GM12892 (cell line): ENCODE data around the gene MYO1E. TPM values are rescaled to one million over a fixed set of nuclear protein-coding genes. Genes with fewer than 3 reads are reported as not detected.
"Not testable (repeated sequence)": the region's sequence is repeated elsewhere in the genome, so short reads cannot be mapped to it uniquely, and the experiment has no call there.

ENCODE experiments used
- DNase-seq: peaks from one replicate; pipeline ENCODE4 v3.0.0; 2011; ENCODE audit not compliant: insufficient read length
- FAIRE-seq: peaks from 2 replicates; lab custom pipeline; 2011; peaks lifted over from hg19 to GRCh38; lab: Jason Lieb, UNC
- POLR2A ChIP-seq: IDR thresholded peaks from 2 replicates; pipeline ENCODE4 v1.6.1; 2011; ENCODE audit warnings: low read depth, low read length, control low read depth
- POLR2AphosphoS5 ChIP-seq: IDR thresholded peaks from 2 replicates; pipeline ENCODE4 v1.6.1; 2011; ENCODE audit warnings: low read depth, low read length, control low read depth
- TAF1 ChIP-seq: IDR thresholded peaks from 2 replicates; pipeline ENCODE4 v1.6.1; 2011; ENCODE audit warnings: low read depth, mild to moderate bottlenecking, control low read depth, low read length, borderline replicate concordance
- polyA plus RNA-seq: library from polyadenylated mRNA; unstranded; fragments of >200 nt; gene quantifications from one replicate; pipeline ENCODE4 v1.2.1, GENCODE V29; 2012; ENCODE audit warnings: missing spikeins, inconsistent platforms; ENCODE audit not compliant: missing spikeins

The MYO1E gene
- 102 TPM for polyA plus RNA-seq

DNA sequence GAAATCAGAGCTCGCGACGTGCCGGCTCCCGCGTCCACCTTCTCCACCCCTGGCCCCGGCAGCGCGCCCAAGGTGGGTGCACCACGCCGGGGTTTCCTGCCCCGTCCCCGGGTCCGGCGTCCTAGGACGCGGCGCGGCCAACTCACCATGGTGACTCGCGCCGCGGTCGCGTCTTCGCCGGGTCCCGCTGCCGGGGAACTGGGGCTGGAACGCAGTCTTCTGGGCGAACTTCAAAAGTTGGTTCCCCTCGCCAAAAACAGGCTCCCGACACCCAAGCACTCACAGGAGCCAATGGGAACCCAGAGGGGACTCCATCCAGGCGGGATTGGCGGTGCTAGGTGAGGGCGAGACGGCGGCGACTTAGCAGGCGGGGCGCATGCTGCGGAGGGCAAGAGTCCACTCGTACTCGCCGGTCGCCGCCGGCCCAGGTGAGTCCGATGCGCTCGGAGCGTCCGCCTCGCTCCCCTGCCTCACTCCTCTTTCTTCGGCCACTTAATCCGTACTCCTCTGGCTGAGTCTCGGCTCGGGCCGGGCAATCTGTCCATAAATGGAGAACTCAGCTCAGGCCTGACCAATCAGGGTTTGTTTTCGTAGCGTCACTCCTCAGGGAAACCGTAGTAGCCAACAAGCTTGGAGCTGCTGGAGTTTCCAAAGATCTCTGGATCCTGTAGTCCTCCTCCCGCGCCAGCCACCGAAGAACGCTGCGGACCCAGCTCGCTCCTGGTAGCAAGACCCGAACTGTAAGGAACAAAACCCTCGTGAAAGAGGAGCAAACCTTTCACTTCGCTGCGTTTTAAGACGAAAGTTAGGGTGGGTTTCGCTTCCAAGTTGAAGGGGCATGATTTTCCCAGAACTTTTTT, at the start of gene MYO1E:
Gene MYO1E (minus strand): TSS at position 520 of the 860 bp plus-strand sequence. CDS start 371 bp downstream, at position 149.
- peak; percentile 86 for FAIRE-seq
- peak; percentile 53 for DNase-seq
- TF ChIP-seq POLR2A (peak; percentile 95), TAF1 (no peak), POLR2AphosphoS5 (peak; percentile 90)

- no peak for TF ChIP-seq POLR2A
- TF ChIP-seq TAF1, result no peak
- no peak for TF ChIP-seq POLR2AphosphoS5
- FAIRE-seq (no peak), DNase-seq (no peak)
These were observed 48.4 kb upstream of the MYO1E start for GRCh38 chr15:59420986-59421618.

GRCh38 chr15:59420108-59420507, 47.4 kb upstream of the MYO1E start:
- FAIRE-seq, result peak; percentile 87
- TF ChIP-seq POLR2AphosphoS5 (no peak), TAF1 (no peak), POLR2A (no peak)

DNA sequence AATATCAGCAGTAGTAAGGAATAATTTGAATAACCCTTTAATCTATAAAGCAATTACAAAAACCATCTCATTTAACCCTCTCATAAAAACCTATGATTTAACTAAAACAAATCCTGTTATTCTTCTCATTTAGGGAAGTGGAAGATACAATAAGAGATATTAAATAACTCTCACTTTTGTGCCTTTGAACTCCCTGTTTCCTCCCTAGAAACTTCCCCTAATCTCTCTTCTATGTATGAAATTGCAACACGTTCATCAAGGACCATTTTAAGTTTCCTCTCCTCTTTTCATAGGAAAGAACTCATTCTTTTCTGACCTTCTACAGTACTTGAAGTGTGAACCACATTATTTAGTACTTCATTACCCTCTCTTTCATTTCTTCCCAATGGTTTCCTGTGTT, 46.5 kb upstream of the MYO1E start:
- TF ChIP-seq TAF1, result no peak
- no peak for TF ChIP-seq POLR2AphosphoS5
- no peak for TF ChIP-seq POLR2A
- no peak for FAIRE-seq
- DNase-seq, result no peak

More at GRCh38 chr15:59420108-59420507, 47.4 kb upstream of the MYO1E start:
- DNase-seq, result no peak

- TF ChIP-seq POLR2AphosphoS5, result no peak
- no peak for TF ChIP-seq TAF1
- no peak for TF ChIP-seq POLR2A
- DNase-seq (no peak), FAIRE-seq (no peak)
These were observed 44.1 kb upstream of the MYO1E start for GRCh38 chr15:59416816-59417215.

GRCh38 chr15:59413577-59413976, 40.9 kb upstream of the MYO1E start:
- peak; percentile 70 for FAIRE-seq
- no peak for DNase-seq
- TF ChIP-seq POLR2A (no peak), TAF1 (no peak), POLR2AphosphoS5 (no peak)

DNA sequence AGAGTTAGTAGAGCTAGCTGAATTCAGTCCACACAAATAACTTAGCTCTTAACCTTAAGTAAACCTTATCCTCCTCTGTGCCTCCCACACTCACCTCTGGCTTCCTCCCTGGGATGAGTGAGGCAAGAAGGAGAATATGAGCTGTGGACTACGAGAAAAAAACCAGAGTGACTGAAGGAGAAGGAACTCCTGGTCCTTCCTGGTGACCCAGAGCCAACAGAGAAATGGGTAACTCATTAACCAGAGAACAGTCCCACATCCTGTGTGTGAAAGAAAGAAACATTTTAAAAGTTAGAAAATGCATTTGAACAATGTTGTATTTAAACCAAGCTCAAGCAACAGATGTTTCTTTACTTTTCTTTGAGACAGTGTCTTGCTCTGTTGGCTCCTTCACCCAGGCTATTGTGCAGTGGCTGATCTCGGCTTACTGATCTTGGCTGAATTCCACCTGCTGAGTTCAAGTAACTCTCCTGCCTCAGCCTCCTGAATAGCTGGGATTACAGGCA, 37.8 kb upstream of the MYO1E start:
- TF ChIP-seq POLR2A (no peak), POLR2AphosphoS5 (no peak), TAF1 (no peak)
- peak; percentile 27 for FAIRE-seq
- no peak for DNase-seq

DNA sequence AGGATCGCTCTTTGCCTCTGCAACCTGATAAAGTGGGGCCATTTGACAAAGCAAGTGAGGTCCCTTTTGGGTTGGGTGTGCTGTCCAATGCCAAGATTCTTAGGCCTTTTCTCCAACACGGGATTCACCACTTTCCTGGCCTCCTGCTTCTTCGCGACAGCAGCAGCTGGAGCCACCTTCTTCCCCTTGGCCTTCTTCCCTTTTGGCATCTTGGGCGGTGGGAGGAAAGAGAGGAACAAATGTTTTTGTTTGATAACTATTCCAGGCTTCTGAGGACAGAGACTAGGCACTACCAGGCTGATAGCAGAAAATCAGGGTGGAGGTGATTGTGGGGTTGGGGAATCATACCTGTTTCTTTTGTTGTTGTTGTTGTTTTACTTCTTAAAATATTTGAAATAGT, 35.3 kb upstream of the MYO1E start:
- FAIRE-seq (no peak), DNase-seq (no peak)
- no peak for TF ChIP-seq TAF1
- no peak for TF ChIP-seq POLR2A
- TF ChIP-seq POLR2AphosphoS5, result no peak

- DNase-seq (no peak), FAIRE-seq (peak; percentile 46)
- no peak for TF ChIP-seq TAF1
- no peak for TF ChIP-seq POLR2A
- no peak for TF ChIP-seq POLR2AphosphoS5
These were observed 33.8 kb upstream of the MYO1E start for GRCh38 chr15:59406446-59406845.

GRCh38 chr15:59405079-59405478, 32.4 kb upstream of the MYO1E start:
- no peak for TF ChIP-seq POLR2A
- no peak for TF ChIP-seq TAF1
- TF ChIP-seq POLR2AphosphoS5, result no peak
- DNase-seq (no peak), FAIRE-seq (peak; percentile 40)

GRCh38 chr15:59401824-59402569, 29.3 kb upstream of the MYO1E start:
- DNase-seq (no peak), FAIRE-seq (no peak)
- no peak for TF ChIP-seq POLR2A

- not testable (repeated sequence) for DNase-seq, FAIRE-seq
These were observed 28.6 kb upstream of the MYO1E start for GRCh38 chr15:59401051-59401823.
